Stimulated activated effector memory CD8-positive, alpha-beta T cell treated with anti-CD3 and anti-CD28 coated beads, Interleukin-12 subunit alpha, Interleukin-12 subunit beta, amount 100 ng/mL, for 72 hours (primary cell): ENCODE results near the gene PPM1E.
"Not testable (repeated sequence)": the region's sequence is repeated elsewhere in the genome, so short reads cannot be mapped to it uniquely, and the experiment has no call there.

Experiments
- ATAC-seq: fragments of 150-1000 bp; cut with Tn5 transposase; 2 replicates; pipeline ENCODE4 v1.10.0; 2021
- DNase-seq, 2 donors: peaks; one replicate each; pipeline ENCODE4 v3.0.0; 2021 to 2022; ENCODE audit warnings: low spot score in 2 of 2
- H3K27ac Mint-ChIP-seq: one replicate; pipeline ENCODE4 v1.8.0; 2022; ENCODE audit warnings: mild to moderate bottlenecking, mixed read lengths
- H3K36me3 Mint-ChIP-seq: one replicate; pipeline ENCODE4 v1.8.0; 2022; ENCODE audit warnings: mild to moderate bottlenecking, mixed read lengths
- H3K4me1 Mint-ChIP-seq: one replicate; pipeline ENCODE4 v1.8.0; 2022; ENCODE audit warnings: mixed read lengths
- H3K4me3 Mint-ChIP-seq: one replicate; pipeline ENCODE4 v1.8.0; 2022; ENCODE audit warnings: mild to moderate bottlenecking, mixed read lengths
- H3K9me3 Mint-ChIP-seq: one replicate; pipeline ENCODE4 v1.8.0; 2022; ENCODE audit warnings: mixed read lengths

PPM1E gene

GRCh38 chr17:58755577-58756245 is at the start of gene PPM1E:
PPM1E (plus strand) TSS chr17:58755854.
- H3K4me3 Mint-ChIP-seq = peak within 1 kb of the TSS; percentile 81
- peaks cover 5% of the 10 kb centered on the region for H3K36me3 Mint-ChIP-seq
- no peaks in the 10 kb centered on the region for H3K9me3 Mint-ChIP-seq
- DNase-seq (peak; percentile 14 to 63), ATAC-seq (peak; percentile 83)
- H3K27ac Mint-ChIP-seq = peak within 1 kb of the TSS; percentile 71
- peaks cover 8% of the 10 kb centered on the region for H3K4me1 Mint-ChIP-seq

- H3K4me1 Mint-ChIP-seq = peaks cover 20% of the 10 kb centered on the region
- peak overlapping the region; percentile 15 for H3K27ac Mint-ChIP-seq
- peak; percentile 31 for ATAC-seq
- no peak for DNase-seq
- peak overlapping the region; percentile 6 for H3K4me3 Mint-ChIP-seq
- H3K36me3 Mint-ChIP-seq = peaks cover 87% of the 10 kb centered on the region
- H3K9me3 Mint-ChIP-seq = no peaks in the 10 kb centered on the region
Observed at GRCh38 chr17:58706351-58707140, 49.1 kb upstream of the PPM1E start.

GRCh38 chr17:58710948-58711552 is 44.6 kb upstream of the PPM1E start:
- ATAC-seq = no peak

DNA sequence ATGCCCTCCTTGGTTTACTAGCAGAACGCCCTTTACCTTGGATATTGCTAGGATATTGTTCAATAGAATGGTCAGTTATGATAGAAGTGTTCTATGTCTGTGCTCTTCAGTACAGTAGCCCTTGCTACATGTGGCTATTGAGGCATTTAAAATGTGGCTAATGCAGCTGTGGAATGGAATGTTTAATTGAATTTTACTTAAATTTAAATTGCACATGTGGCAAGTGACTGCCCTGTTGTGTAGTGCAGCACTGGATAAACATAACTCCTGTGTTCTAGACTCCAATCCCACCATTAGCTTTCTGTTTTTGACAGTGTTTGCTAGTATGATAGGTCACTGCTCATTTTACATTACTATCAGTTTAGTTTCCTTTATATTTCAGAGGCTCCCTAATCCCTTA is 33.4 kb upstream of the PPM1E start:
- H3K36me3 Mint-ChIP-seq = peaks cover 69% of the 10 kb centered on the region
- no peaks in the 10 kb centered on the region for H3K4me1 Mint-ChIP-seq
- no peaks in the 10 kb centered on the region for H3K9me3 Mint-ChIP-seq
- DNase-seq (no peak), ATAC-seq (no peak)
- no peak overlapping the region for H3K27ac Mint-ChIP-seq
- no peak overlapping the region for H3K4me3 Mint-ChIP-seq

More at GRCh38 chr17:58710948-58711552, 44.6 kb upstream of the PPM1E start:
- Mint-ChIP-seq H3K4me1 (peaks cover 9% of the 10 kb centered on the region), H3K4me3 (no peak overlapping the region), H3K36me3 (peaks cover 89% of the 10 kb centered on the region), H3K27ac (no peak overlapping the region), H3K9me3 (no peaks in the 10 kb centered on the region)
- no peak for DNase-seq

- H3K36me3 Mint-ChIP-seq = peaks cover 73% of the 10 kb centered on the region
- H3K4me1 Mint-ChIP-seq = no peaks in the 10 kb centered on the region
- no peak overlapping the region for H3K27ac Mint-ChIP-seq
- ATAC-seq = no peak
- DNase-seq = no peak
- H3K9me3 Mint-ChIP-seq = no peaks in the 10 kb centered on the region
- no peak overlapping the region for H3K4me3 Mint-ChIP-seq
Observed at GRCh38 chr17:58722696-58723095, 33.0 kb upstream of the PPM1E start.

DNA sequence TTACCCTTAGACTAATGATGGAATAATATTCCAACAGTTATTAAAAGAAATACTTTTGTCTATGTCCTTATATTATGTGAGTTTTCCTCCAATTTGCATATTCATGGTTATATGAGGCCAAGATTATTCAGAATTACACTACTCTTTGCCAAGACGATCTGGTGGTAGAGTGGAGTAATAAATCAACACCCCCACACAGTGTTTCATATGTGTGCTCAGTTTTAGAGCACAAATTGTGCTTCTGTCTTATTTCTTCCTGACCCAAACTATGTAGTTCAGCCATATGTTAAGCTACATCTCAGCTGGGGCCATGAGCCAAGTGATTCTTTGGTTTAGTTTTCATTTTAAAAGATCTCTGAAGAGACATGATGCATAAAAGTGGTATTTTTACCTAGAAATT is 26.9 kb upstream of the PPM1E start:
- Mint-ChIP-seq H3K4me1 (no peaks in the 10 kb centered on the region), H3K36me3 (peaks cover 82% of the 10 kb centered on the region), H3K27ac (no peak overlapping the region), H3K9me3 (no peaks in the 10 kb centered on the region), H3K4me3 (no peak overlapping the region)
- ATAC-seq (no peak), DNase-seq (no peak)

DNA sequence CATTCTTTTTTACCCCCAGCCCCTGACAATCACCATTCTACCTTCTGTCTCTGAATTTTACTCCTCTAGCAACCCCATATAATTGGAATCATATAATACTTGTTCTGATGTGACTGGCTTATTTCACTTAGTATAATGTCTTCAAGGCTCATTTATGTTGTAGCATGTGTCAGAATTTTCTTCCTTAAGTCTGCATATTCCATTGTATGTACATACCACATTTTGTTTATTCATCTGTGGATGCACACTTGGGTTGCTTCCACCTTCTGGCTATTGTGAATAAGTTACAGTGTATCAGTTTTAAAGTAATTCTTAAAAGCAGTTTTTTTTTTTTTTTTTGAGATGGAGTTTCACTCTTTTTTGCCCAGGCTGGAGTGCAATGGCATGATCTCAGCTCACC is 24.7 kb upstream of the PPM1E start:
- Mint-ChIP-seq H3K4me1 (no peaks in the 10 kb centered on the region), H3K4me3 (no peak overlapping the region), H3K36me3 (peaks cover 81% of the 10 kb centered on the region), H3K27ac (no peak overlapping the region), H3K9me3 (no peaks in the 10 kb centered on the region)
- no peak for ATAC-seq
- no peak for DNase-seq

- H3K27ac Mint-ChIP-seq = no peak overlapping the region
- ATAC-seq (no peak), DNase-seq (no peak)
- H3K4me3 Mint-ChIP-seq = no peak overlapping the region
- H3K36me3 Mint-ChIP-seq = peaks cover 57% of the 10 kb centered on the region
- H3K9me3 Mint-ChIP-seq = no peaks in the 10 kb centered on the region
- no peaks in the 10 kb centered on the region for H3K4me1 Mint-ChIP-seq
Observed at GRCh38 chr17:58734040-58734439, 21.6 kb upstream of the PPM1E start.

DNA sequence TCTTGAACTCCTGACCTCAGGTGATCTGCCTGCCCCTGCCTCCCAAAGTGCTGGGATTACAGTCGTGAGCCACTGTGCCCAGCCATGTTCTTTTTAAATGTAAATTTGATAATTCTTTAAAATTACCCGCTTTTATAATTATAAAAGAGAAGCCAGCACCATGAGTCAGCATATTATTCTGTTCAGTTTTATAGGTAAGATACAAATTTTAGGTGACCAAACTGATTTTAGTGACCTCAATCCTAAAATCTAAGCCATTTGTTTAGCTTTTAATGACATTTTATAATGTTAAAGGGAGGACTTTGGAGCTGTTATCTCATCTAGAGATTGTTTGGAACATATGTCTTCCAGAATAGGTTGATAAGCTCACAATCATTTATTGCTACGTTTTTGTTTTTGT is 20.8 kb upstream of the PPM1E start:
- H3K27ac Mint-ChIP-seq = no peak overlapping the region
- ATAC-seq = no peak

GRCh38 chr17:58741121-58741625 is 14.5 kb upstream of the PPM1E start:
- no peak overlapping the region for H3K27ac Mint-ChIP-seq
- H3K36me3 Mint-ChIP-seq = no peaks in the 10 kb centered on the region
- H3K4me1 Mint-ChIP-seq = no peaks in the 10 kb centered on the region
- DNase-seq = no peak
- no peak for ATAC-seq
- H3K9me3 Mint-ChIP-seq = no peaks in the 10 kb centered on the region
- H3K4me3 Mint-ChIP-seq = no peak overlapping the region

More for the DNA sequence above, 20.8 kb upstream of the PPM1E start:
- no peaks in the 10 kb centered on the region for H3K9me3 Mint-ChIP-seq
- H3K4me3 Mint-ChIP-seq = no peak overlapping the region
- peaks cover 49% of the 10 kb centered on the region for H3K36me3 Mint-ChIP-seq
- no peaks in the 10 kb centered on the region for H3K4me1 Mint-ChIP-seq
- no peak for DNase-seq

DNA sequence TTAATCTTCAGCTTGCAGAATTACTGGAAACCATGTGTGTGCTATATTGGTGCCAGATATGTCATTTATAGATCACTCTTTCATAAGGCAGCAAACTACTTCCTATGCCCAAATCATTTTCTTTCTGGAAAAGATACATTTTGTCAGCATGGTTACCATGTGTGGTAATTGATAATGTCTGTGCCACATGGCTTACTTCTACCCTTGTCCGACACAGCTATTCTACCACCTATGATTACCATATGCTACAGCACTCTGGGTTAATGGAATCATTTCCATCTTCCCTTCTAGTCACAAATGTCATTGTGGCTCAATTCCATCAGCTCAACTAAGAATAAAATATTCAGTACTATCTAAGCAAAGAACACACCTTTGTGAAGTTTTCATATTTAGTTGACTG is 8.0 kb upstream of the PPM1E start:
- Mint-ChIP-seq H3K9me3 (no peaks in the 10 kb centered on the region), H3K4me3 (no peak overlapping the region), H3K27ac (no peak overlapping the region), H3K36me3 (no peaks in the 10 kb centered on the region), H3K4me1 (no peaks in the 10 kb centered on the region)
- DNase-seq (no peak), ATAC-seq (no peak)

DNA sequence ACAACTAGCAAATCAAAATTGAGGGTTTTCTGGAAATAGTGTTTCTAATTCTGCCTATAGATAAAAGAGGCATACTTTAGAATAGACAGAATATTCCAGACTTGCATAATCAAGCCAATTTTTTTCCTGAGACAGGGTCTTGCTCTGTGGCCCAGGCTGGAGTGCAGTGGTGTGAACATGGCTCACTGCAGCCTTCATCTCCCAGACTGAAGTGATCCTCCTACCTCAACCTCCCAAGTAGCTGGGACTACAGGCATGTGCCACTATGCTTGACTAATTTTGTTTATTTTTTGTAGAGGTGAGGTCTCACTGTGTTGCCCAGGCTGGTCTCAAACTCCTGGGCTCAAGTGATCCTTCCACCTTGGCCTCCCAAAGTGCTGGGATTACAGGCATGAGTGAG is 6.0 kb upstream of the PPM1E start:
- H3K36me3 Mint-ChIP-seq, H3K9me3 Mint-ChIP-seq, H3K27ac Mint-ChIP-seq, H3K4me3 Mint-ChIP-seq, DNase-seq, ATAC-seq, H3K4me1 Mint-ChIP-seq: not testable (repeated sequence)

GRCh38 chr17:58753026-58753425 is 2.6 kb upstream of the PPM1E start:
- H3K27ac Mint-ChIP-seq = no peak overlapping the region
- DNase-seq = no peak
- H3K36me3 Mint-ChIP-seq = peaks cover 5% of the 10 kb centered on the region
- no peaks in the 10 kb centered on the region for H3K9me3 Mint-ChIP-seq
- H3K4me3 Mint-ChIP-seq = no peak overlapping the region
- ATAC-seq = no peak
- H3K4me1 Mint-ChIP-seq = peaks cover 8% of the 10 kb centered on the region

- ATAC-seq (no peak), DNase-seq (no peak)
- Mint-ChIP-seq H3K4me1 (peaks cover 8% of the 10 kb centered on the region), H3K36me3 (peaks cover 5% of the 10 kb centered on the region), H3K4me3 (peak overlapping the region; percentile 81), H3K9me3 (no peaks in the 10 kb centered on the region), H3K27ac (no peak overlapping the region)
Observed at GRCh38 chr17:58755269-58755576, 431 bp upstream of the PPM1E start.

GRCh38 chr17:58756246-58757161 is 850 bp downstream of the PPM1E start:
- peak overlapping the region; percentile 81 for H3K4me3 Mint-ChIP-seq
- DNase-seq = peak in 1 of 2 donors; percentile 50
- peak; percentile 44 for ATAC-seq
- H3K9me3 Mint-ChIP-seq = no peaks in the 10 kb centered on the region
- peaks cover 8% of the 10 kb centered on the region for H3K4me1 Mint-ChIP-seq
- peaks cover 5% of the 10 kb centered on the region for H3K36me3 Mint-ChIP-seq
- H3K27ac Mint-ChIP-seq = peak overlapping the region; percentile 71
